ENCODE measurements around the gene EPHB1.
"Not testable (repeated sequence)": the region's sequence is repeated elsewhere in the genome, so short reads cannot be mapped to it uniquely, and the experiment has no call there.

EPHB1 gene

DNA sequence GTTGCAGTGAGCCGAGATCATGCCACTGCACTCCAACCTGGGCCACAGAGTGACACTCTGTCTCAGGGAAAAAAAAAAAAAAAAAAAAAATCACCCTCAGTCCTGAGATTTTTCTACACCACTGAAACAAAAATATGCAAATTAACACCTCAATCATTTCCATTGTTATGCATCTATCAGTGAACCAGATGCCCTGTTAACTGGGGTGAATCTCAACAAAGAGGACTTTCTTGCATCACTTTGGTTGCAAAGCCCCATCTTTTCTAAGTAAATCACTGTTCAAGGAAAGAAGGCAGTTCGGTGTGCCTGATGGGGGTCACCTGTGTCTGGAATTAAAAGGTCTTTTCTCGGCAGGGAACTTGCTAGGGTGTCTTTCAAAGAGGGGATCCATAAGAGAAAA is 421.6 kb downstream of the EPHB1 start:
- DNase-seq (ENCODE audit: low spot score) = no peak

GRCh38 chr3:135217730-135218129 is 422.7 kb downstream of the EPHB1 start:
- no peak for DNase-seq (ENCODE audit: low spot score)

DNA sequence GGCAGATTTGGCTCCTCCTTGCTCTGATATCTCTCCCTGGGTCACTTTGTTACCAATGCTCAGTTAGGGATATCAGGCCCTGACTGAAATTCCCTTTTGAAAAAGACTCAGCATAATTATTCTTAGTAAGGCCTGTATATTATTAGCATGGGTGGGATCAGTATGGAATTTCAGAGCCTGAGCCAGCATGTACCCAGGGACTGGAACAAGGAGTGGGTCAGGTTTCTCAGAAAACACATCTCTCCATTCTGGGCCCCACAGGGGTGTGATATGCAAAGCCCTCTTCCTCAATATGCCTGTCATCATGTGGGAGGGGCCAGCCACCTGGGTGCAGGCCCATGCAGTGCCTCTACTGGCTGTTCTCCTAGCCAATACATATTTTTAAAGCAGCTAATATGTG is 423.2 kb downstream of the EPHB1 start:
- no peak for DNase-seq (ENCODE audit: low spot score)

- DNase-seq (ENCODE audit: low spot score) = no peak
These were observed 423.7 kb downstream of the EPHB1 start for GRCh38 chr3:135218782-135219181.

DNA sequence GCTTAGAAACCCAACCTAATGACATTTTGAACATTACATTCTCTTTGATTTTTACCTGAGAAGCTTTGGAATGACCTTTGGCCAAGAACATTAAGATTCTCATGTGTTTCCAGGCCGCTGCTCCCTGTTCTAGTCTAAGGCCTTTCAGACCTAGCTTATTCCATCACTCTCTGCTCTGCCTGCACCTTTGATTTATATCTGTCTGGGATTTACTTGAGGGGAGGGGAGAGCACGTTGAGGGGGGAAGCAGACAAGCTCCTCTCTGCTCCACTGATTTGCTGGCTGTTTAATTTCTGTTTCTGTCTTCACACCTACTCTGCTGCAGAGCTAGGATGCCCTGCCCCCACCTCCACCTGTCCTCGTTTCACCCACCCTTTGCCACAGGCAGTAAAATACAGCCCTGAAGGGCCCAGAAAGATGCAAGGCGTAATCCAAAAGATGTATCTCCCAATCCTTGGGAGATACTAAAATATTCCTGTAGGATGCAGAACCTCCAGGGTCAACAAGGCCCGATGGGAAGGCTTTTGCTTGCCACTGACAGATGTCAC is 429.8 kb downstream of the EPHB1 start:
- no peak for DNase-seq (ENCODE audit: low spot score)

DNA sequence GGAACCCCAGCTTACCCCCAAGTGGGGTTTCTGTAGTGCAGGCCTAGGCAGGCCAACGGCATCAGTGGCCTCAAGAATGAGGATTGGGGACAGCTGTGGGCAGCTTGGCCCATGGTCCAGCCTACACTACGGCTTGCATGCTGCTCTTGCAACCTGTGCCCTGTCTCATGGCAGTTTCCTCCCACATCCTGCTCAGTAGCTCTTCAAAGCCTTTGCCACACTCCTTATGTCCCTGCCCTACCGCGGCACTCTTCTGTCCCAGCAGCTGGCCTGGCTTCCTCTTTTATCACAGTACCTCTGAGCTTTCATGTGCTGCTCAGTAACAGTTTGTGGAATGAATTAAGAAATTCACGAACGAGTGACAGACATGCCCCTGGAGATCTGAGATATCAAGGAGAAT is 431.0 kb downstream of the EPHB1 start:
- no peak for DNase-seq (ENCODE audit: low spot score)

DNA sequence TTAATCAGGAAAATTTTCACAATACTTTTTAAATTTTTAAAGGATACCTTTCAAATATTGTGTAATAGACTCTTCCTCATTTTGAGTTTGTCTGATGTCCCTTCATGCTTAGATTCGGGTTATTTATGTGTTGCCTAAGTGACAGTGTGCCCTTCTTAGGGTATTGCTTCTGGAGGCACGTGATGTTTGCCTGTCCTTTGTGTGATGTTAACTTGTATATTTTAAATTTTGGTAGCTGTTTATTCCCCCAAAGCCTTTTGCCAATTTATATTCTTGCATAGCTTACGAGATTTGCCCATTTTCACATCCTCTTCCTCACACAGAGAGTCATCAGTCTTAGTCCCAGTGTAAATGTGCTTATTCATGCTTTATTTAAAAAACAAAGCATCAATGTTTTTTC is 433.1 kb downstream of the EPHB1 start:
- DNase-seq (ENCODE audit: low spot score) = no peak

DNA sequence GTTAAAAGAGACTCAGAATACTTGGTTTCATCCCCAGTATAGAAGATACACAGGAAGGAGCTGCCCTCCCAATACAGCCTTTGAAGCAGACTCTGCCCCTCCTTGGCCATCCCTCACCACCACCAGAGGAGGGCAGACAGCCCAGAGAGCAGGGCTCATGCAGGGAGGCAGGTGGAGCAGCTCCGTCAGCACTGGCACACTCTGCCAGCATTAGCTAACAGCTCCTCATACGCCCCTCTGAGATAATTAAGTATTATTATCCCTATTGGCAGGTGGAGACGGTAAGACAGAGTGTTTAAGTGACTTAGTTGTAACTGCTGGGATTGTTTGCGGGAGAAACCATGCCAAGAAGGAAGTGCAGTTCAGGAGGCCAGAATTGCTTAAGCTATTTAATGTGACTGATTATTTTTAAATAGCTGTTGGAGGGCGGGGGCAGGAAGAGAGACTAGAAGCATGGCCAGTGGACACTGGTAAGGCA is 434.0 kb downstream of the EPHB1 start:
- DNase-seq (ENCODE audit: low spot score) = no peak

DNA sequence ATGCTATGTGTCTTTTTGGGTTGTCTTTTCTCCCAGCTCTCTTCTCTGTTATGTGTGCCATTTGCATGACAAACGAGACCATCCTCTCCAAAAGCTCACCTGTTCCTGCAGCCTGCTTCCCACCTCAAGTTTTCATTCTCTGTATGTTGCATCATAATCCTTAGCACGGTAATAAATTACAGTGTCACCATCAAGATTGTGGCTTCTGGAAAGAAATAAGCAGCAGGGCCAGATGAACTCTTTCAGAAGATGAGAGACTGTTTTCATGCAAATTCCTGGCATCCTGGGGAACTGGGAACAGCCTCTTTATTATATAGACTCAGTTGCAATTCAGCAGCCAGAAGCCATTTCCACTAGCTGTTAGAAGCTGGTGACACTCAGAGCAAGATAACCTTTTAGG is 436.7 kb downstream of the EPHB1 start:
- no peak for DNase-seq (ENCODE audit: low spot score)

- DNase-seq (ENCODE audit: low spot score) = no peak
These were observed 437.2 kb downstream of the EPHB1 start for GRCh38 chr3:135232226-135232625.

- not testable (repeated sequence) for DNase-seq (ENCODE audit: low spot score)
These were observed 438.4 kb downstream of the EPHB1 start for GRCh38 chr3:135233476-135233875.

DNA sequence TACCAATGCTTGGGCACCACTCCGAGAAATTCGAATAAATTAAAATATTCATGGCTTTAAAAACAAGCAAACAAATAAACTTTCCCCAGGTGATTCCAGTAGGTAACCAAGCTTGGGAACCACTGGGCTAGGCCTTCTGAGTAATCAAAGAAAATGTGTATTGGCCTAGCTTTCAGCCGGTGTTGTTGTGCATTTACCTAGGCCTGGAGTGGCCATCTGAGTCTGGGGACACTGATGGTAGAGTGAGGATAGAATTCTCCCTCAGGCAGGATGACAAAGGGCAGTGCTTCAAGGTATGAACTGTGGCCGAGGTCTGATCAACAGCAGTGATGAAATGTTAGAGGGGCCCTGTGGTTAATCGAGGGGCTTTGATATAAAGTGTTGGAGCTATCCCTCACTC is 440.5 kb downstream of the EPHB1 start:
- no peak for DNase-seq (ENCODE audit: low spot score)

DNA sequence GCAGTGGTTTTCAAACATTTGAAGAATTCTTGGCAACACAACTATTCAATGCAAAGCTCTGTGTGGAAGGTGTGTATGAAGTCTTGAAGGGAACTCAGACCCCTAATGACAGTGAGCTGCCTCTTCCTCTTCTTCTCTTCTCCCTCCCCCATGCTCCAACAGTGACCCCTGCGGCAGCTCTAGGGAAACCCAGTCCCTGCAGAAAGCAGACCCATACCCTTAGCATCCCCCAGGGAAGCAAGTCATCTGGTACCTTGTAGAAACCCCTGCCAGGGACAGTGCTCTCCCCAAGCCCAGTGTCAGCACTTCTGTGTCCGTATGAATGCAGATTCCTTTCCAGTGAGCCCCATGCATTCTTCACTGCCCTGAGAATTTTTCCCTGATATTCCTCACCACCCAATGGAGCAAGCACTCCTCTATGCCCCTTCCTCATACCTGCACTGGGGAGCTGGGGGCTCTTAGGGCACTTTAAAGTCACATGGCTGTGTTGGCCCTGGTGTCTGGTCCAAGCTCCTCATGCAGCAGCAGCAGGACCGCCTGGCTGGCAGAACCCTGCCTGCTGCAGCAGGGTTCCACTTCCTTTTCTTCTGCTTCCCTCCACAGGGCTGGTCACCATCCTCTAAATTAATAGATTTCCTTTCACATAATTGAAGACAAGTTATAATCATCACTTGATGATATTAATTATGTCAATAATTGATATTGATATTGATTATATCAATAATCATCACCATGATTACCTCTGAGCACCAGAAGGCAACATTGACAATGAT is 442.5 kb downstream of the EPHB1 start:
- no peak for DNase-seq (ENCODE audit: low spot score)

DNA sequence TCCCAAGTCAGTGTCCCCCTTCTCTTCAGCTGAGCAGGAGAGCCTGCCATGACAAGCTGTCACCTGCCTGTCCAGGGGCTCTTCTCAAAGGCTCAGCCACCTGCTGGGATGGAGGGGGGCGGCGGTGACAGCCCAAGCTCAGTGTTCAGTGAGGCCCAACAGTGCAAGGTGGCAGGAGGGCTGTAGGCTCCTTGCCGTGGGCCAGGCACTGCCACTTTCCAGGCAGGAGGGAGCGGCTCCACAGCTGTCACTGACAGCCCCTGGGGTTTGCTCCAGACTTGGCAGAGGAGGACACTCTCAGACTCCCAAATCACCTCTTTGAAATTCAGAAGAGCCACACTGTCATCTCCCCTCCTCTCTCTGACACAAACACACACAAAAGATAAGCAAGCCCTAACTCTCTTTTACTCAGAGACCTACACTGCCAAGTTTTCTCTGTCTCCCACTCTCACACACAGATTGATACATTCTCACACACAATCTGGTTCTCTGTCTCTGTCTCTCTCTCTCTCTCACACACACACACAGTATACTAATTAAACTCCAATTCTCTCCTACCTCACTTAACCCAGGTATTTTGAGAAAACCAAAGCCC is 443.3 kb downstream of the EPHB1 start:
- DNase-seq (ENCODE audit: low spot score) = no peak

DNA sequence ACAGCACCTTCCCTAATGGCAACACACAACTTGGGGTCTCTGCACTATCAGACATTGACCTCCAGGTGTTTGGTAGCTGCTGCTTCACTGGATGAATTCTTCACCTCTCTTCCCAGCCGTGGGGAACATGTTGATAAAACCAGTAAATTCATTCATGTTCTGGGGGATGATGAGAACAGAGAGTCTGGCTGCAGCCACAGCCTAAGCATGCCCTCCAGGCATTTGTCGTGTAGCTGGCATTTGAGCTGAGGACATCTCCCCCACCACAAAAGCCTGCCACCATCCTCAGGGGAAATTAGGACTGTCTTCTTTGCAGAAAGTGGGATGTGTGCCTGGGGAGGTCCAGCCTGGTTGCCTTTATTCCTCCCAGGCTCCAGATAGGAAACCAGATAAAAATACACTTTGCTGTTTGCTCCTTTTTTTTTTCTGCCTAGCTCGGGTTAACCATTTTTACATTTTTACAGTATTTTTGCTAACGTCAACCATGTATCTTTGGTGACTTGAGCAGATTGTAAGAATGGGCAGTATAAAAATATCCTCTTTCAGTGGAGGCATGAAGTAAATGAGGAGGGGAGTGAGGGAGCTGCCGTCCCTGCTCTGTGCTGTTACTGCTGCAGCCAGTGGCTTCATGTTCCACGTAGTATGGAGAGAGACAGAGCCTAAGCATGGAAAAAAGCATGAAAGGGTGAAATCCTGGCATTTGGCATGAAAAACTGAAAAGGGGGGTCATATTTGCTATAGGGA is 444.0 kb downstream of the EPHB1 start:
- no peak for DNase-seq (ENCODE audit: low spot score)

GRCh38 chr3:135239615-135239884 is 444.5 kb downstream of the EPHB1 start:
- DNase-seq (ENCODE audit: low spot score) = no peak

DNA sequence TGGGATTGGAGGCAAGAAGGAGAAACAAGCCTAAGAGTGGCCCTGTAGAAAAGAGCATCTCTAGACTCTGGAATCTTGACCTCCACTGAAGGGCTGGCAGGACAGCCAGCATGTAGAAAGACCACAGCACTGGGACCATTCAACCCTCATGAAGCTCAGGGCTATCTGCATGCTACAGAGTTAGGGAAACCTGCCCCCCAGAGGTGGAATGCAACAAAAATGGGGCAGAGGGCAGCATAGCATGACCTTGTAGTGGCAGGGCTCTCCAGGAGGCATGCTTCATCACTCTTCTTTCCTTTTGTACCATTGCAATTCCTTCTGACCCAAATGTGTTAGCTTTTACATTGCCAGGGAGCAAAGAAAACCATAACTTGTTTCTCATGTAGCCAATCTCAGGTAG is 445.4 kb downstream of the EPHB1 start:
- DNase-seq (ENCODE audit: low spot score) = no peak

DNA sequence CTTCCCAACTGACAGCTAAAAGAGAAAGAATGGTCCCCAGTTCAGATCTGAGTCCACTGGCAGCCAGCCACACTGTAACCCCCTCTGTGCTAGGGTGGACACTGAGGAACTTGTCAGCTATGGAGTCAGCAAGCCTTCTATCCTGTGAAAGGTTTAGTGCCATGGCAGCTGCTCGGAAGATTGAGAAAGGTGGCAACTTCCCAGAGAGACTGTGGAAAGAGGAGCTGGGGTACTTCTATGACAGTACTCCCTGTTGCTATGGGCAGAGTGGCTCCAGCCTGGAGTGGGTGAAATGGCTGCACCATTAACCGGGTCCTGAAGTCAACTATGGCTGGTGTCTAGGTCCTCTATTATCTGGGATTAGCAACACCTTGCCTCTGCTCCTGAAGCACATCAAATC is 447.2 kb downstream of the EPHB1 start:
- DNase-seq (ENCODE audit: low spot score) = no peak

DNA sequence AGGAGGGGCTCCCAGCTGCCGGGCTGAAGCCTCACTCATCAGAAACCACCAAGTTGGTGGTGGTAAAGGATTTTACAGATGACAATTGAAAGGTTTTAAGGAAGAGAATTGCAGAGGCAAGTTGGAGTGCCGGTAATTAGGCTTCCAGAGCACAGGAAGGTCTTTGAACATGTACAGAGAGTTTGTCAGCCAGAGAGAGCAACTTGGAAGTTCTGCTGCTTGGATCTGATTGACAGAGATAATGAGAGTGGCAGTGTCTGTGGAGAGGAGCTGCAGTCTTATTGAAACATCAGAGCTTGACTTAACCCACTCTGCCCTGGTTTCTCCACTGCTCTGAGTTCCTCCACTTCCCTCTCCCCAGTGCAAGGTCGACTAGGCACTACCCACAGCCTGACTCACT is 448.6 kb downstream of the EPHB1 start:
- no peak for DNase-seq (ENCODE audit: low spot score)

GRCh38 chr3:135246027-135246426 is 451.0 kb downstream of the EPHB1 start:
- no peak for DNase-seq (ENCODE audit: low spot score)

GRCh38 chr3:135248213-135248612 is 453.2 kb downstream of the EPHB1 start:
- DNase-seq (ENCODE audit: low spot score) = no peak

GRCh38 chr3:135249186-135249585 is 454.1 kb downstream of the EPHB1 start:
- no peak for DNase-seq (ENCODE audit: low spot score)

GRCh38 chr3:135258916-135259315 is 463.9 kb downstream of the EPHB1 start:
- DNase-seq (ENCODE audit: low spot score) = no peak

Measured in D341Med (cell line).